ENCODE data around the gene TMEM175.

TMEM175 gene

DNA sequence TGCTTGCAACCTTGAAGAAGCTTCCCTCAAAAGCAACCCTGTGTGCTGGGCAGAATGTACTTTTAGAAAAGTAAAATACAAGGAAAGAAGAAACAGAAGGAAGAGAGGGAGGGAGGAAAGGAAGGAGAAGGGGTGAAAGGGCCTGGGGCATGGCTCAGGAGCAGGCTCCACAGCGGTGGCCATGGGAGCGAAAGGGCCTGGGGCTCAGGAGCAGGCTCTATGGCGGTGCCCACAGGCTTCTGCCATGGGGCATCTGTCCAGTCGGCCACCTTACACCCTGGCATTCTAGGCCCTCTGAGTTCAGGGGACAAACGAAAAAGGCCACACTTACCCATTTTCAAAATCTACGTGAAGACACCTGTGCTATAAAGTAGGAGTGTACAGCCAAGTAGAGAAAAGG, 31.5 kb upstream of the TMEM175 start:
- CTCF ChIA-PET: interaction anchor here (0.7 kb wide), 1 partner anchor 158 kb away, joined by 3 read pairs; no protein-coding TSS in a partner anchor
- no peak overlapping the region for H3K27ac ChIP-seq (ENCODE audit: extremely low read depth, low read depth, low read length)
- H3K4me1 ChIP-seq (ENCODE audit: control insufficient read depth, insufficient read depth, low read length): no peaks in the 10 kb centered on the region
- no peak for TF ChIP-seq ZNF433 (tag by site-specific recombination; IDR thresholded peaks at IDR 0.05; ENCODE audit: low read depth)
- POLR2A ChIA-PET: no interaction called here
- H3K4me3 ChIP-seq (ENCODE audit: low read depth, low read length): no peak overlapping the region
- no peaks in the 10 kb centered on the region for H3K9me3 ChIP-seq (ENCODE audit: control insufficient read depth, insufficient read depth, low read depth, low read length)
- H3K36me3 ChIP-seq (ENCODE audit: control insufficient read depth in 2 of 2, insufficient read depth in 1 of 2, low read length in 2 of 2): peaks cover 0 to 45% of the 10 kb centered on the region in 2 experiments; a peak in 1 of 3 replicates

DNA sequence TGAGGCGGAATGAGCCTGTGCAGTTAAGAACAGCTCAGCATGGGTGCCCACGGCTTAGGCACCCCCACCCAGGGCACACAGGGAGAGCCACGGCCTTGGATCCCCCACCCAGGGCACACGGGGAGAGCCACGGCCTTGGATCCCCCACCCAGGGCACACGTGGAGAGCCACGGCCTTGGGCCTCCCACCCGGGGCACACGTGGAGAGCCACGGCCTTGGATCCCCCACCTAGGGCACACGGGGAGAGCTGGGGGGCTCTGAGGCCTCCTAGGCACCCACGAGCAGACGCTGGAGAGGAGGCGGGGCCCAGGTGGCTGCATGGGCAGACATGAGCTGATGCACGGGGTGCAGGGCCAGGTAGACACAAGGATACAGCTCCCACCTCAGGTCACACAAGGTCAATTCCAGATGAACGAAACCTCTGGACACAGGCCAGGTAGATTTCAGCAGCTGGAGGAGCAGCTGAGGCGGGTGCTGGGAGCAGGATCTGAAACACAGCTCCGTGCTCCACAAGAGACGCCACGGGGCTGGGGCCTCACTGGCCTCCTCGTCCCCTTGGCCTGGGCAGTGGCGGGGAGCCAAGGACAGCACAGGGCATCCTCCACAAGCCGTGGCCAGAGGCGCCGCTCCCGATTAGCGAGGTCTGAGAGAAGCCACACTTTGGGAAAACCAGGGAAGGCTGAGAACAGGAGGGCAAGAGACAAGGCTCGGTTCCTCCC, 30.9 kb upstream of the TMEM175 start:
- Histone ChIP-seq H3K9me3 (ENCODE audit: control insufficient read depth, insufficient read depth, low read depth, low read length) (no peaks in the 10 kb centered on the region), H3K36me3 (ENCODE audit: control insufficient read depth in 2 of 2, insufficient read depth in 1 of 2, low read length in 2 of 2) (peaks cover 0 to 44% of the 10 kb centered on the region in 2 experiments; a peak in 1 of 3 replicates), H3K4me3 (ENCODE audit: low read depth, low read length) (no peak overlapping the region), H3K27ac (ENCODE audit: extremely low read depth, low read depth, low read length) (no peak overlapping the region), H3K4me1 (ENCODE audit: control insufficient read depth, insufficient read depth, low read length) (no peaks in the 10 kb centered on the region)
- CTCF ChIA-PET: interaction anchor here (0.6 kb wide), 1 partner anchor 26 kb away, joined by 3 read pairs; no protein-coding TSS in a partner anchor
- POLR2A ChIA-PET: no interaction called here
- TF ChIP-seq ZNF157 (tag by site-specific recombination; IDR thresholded peaks at IDR 0.05): no peak
- TF ChIP-seq ZNF707 (tag by site-specific recombination; IDR thresholded peaks at IDR 0.05): no peak
- no peak for TF ChIP-seq MYNN (tag by site-specific recombination; IDR thresholded peaks at IDR 0.05; ENCODE audit: borderline replicate concordance)
- TF ChIP-seq, protein P1, sequence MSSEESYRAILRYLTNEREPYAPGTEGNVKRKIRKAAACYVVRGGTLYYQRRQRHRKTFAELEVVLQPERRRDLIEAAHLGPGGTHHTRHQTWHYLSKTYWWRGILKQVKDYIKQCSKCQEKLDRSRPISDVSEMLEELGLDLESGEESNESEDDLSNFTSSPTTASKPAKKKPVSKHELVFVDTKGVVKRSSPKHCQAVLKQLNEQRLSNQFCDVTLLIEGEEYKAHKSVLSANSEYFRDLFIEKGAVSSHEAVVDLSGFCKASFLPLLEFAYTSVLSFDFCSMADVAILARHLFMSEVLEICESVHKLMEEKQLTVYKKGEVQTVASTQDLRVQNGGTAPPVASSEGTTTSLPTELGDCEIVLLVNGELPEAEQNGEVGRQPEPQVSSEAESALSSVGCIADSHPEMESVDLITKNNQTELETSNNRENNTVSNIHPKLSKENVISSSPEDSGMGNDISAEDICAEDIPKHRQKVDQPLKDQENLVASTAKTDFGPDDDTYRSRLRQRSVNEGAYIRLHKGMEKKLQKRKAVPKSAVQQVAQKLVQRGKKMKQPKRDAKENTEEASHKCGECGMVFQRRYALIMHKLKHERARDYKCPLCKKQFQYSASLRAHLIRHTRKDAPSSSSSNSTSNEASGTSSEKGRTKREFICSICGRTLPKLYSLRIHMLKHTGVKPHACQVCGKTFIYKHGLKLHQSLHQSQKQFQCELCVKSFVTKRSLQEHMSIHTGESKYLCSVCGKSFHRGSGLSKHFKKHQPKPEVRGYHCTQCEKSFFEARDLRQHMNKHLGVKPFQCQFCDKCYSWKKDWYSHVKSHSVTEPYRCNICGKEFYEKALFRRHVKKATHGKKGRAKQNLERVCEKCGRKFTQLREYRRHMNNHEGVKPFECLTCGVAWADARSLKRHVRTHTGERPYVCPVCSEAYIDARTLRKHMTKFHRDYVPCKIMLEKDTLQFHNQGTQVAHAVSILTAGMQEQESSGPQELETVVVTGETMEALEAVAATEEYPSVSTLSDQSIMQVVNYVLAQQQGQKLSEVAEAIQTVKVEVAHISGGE (tag by site-specific recombination; conservative IDR thresholded peaks at IDR 0.05; ENCODE audit: low read depth): no peak
- no peak for TF ChIP-seq ZNF529 (tag by site-specific recombination; IDR thresholded peaks at IDR 0.05; ENCODE audit: insufficient replicate concordance)
- no peak for TF ChIP-seq ZBTB7A (tag by site-specific recombination; IDR thresholded peaks at IDR 0.05; ENCODE audit: low read depth)
- no peak for TF ChIP-seq ZNF837 (tag by site-specific recombination; IDR thresholded peaks at IDR 0.05)

DNA sequence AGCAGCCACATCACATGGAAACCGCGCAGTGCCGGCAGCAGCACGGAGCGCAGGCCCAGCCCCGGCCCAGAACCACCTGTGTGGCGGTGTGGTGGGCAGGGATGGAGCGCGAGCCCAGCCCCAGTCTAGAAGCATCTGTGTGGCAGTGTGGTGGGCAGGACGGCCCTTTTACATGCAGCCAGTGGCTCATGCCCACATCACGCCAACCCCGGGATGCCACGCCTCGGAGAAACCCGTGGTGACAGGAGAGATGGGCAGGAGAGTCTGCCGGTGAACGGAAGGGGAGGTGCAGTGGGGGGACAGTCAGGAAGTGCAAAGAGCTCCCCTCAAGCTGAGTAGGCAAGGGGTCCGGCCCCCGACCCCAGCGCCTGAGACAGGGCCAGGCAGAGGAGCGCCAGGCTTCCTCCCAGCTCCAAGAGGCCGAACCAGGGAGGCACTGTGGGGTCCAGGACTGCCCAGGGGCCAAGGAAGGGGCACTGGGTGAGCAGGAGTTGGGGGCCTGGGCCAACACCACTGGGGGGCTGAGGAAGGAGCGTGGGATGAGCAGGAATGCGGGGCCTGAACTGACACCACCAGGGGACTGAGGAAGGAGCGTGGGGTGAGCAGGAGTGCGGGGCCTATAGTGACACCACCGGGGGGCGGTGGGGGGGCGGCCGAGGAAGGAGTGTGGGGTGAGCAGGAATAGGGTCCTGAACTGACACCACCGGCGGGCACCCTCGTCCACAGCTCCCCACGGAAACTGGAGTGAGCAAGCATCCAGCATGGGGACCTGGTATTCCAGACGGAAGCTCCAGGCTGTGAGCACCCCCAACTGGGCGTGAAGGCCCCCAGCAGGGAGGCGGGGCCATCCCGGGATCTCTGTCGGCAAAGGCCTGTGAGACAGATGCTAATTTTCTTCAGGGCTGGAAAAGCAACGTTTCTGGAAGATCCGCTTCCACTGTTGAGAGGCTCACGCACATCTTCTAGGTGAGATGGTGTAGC, 28.9 kb upstream of the TMEM175 start:
- TF ChIP-seq ZNF561 (tag by site-specific recombination; IDR thresholded peaks at IDR 0.05; ENCODE audit: borderline replicate concordance): no peak
- no peak for TF ChIP-seq REPIN1 (tag by site-specific recombination; IDR thresholded peaks at IDR 0.05; ENCODE audit: low read depth)
- TF ChIP-seq SP7 (tag by site-specific recombination; IDR thresholded peaks at IDR 0.05): no peak
- peak; percentile 51; the same call in 1 of the 2 replicates for TF ChIP-seq GLIS2 (tag by site-specific recombination; IDR thresholded peaks at IDR 0.05)
- TF ChIP-seq ZNF335 (tag by site-specific recombination; conservative IDR thresholded peaks at IDR 0.05): no peak
- no peak for TF ChIP-seq ZNF146 (tag by site-specific recombination; IDR thresholded peaks at IDR 0.05)
- TF ChIP-seq GLIS1 (tag by site-specific recombination; IDR thresholded peaks at IDR 0.05): peak; percentile 63; the same call in 1 of the 2 replicates

More for the DNA sequence above, 28.9 kb upstream of the TMEM175 start:
- Histone ChIP-seq H3K27ac (ENCODE audit: extremely low read depth, low read depth, low read length) (no peak overlapping the region), H3K9me3 (ENCODE audit: control insufficient read depth, insufficient read depth, low read depth, low read length) (no peaks in the 10 kb centered on the region), H3K4me3 (ENCODE audit: low read depth, low read length) (no peak overlapping the region), H3K36me3 (ENCODE audit: control insufficient read depth in 2 of 2, insufficient read depth in 1 of 2, low read length in 2 of 2) (peaks cover 0 to 26% of the 10 kb centered on the region in 2 experiments; a peak in 1 of 3 replicates), H3K4me1 (ENCODE audit: control insufficient read depth, insufficient read depth, low read length) (no peaks in the 10 kb centered on the region)
- ChIA-PET CTCF (no interaction called here), POLR2A (no interaction called here)

Measured in HEK293 (cell line).